WTC11 (cell line): ENCODE results near the gene HDX. TPM values are rescaled to one million over a fixed set of nuclear protein-coding genes. Genes with fewer than 3 reads are reported as not detected.

Experiments
- ATAC-seq: fragments of 200-7000 bp; cut with Tn5 transposase; 2 replicates; pipeline ENCODE4 v1.10.0; 2021; ENCODE audit warnings: mild to moderate bottlenecking, moderate library complexity
- CTCF ChIA-PET: fragments of 300-600 bp; sonication (Branson Sonifier 250); formaldehyde crosslinking; loops from one replicate; lab custom pipeline; 2021; ENCODE audit warnings: antibody characterized with exemption; lab: Charles Lee
- POLR2A ChIA-PET: fragments of 350-600 bp; sonication (Branson Sonifier 250); formaldehyde crosslinking; loops from one replicate; lab custom pipeline; 2021; ENCODE audit warnings: antibody characterized with exemption; lab: Charles Lee
- DNase-seq: peaks from one replicate; pipeline ENCODE4 v3.0.0; 2021; ENCODE audit warnings: low spot score
- H3K27ac Mint-ChIP-seq: 2 replicates; pipeline ENCODE4 v1.8.0; 2021; ENCODE audit warnings: mixed read lengths
- H3K27me3 Mint-ChIP-seq: 2 replicates; pipeline ENCODE4 v1.8.0; 2021; ENCODE audit warnings: low read depth, mild to moderate bottlenecking, moderate library complexity, mixed read lengths
- H3K36me3 Mint-ChIP-seq: 2 replicates; pipeline ENCODE4 v1.8.0; 2021; ENCODE audit warnings: mixed read lengths
- H3K4me1 Mint-ChIP-seq: 2 replicates; pipeline ENCODE4 v1.8.0; 2022; ENCODE audit warnings: mixed read lengths
- H3K4me3 Mint-ChIP-seq: 2 replicates; pipeline ENCODE4 v1.8.0; 2021; ENCODE audit warnings: mild to moderate bottlenecking, moderate library complexity, mixed read lengths
- H3K9me3 Mint-ChIP-seq: 2 replicates; pipeline ENCODE4 v1.8.0; 2021; ENCODE audit warnings: mixed read lengths
- AFF4 ChIP-seq: sonication (generic); formaldehyde crosslinking; IDR thresholded peaks from 2 replicates; pipeline ENCODE4 v1.8.1; 2023; ENCODE audit warnings: mild to moderate bottlenecking, missing genetic modification reagents, borderline replicate concordance
- AR ChIP-seq: fragments of 250-450 bp; sonication (Bioruptor Pico); IDR thresholded peaks from 2 replicates; pipeline ENCODE4 v1.9.0; 2021; ENCODE audit warnings: mild to moderate bottlenecking
- ETV6 ChIP-seq: sonication (generic); formaldehyde crosslinking; IDR thresholded peaks from 2 replicates; pipeline ENCODE4 v1.8.1; 2022; ENCODE audit warnings: mild to moderate bottlenecking, missing genetic modification reagents
- FOXJ3 ChIP-seq: sonication (generic); formaldehyde crosslinking; IDR thresholded peaks from 2 replicates; pipeline ENCODE4 v1.9.0; 2021; ENCODE audit warnings: missing genetic modification reagents, mild to moderate bottlenecking, borderline replicate concordance
- GRHL2 ChIP-seq: fragments of 250-450 bp; sonication (Bioruptor Pico); IDR thresholded peaks from 2 replicates; pipeline ENCODE4 v1.8.0; 2022; ENCODE audit warnings: mild to moderate bottlenecking, moderate library complexity; ENCODE audit not compliant: insufficient replicate concordance, severe bottlenecking
- GTF2I ChIP-seq: fragments of 250-450 bp; sonication (Bioruptor Pico); conservative IDR thresholded peaks from 2 replicates; pipeline ENCODE4 v1.4.0; 2021; ENCODE audit warnings: mild to moderate bottlenecking
- HMGXB4 ChIP-seq: sonication (generic); formaldehyde crosslinking; IDR thresholded peaks from 2 replicates; pipeline ENCODE4 v1.8.1; 2023; ENCODE audit warnings: mild to moderate bottlenecking, moderate library complexity, missing genetic modification reagents
- MLX ChIP-seq: sonication (generic); formaldehyde crosslinking; IDR thresholded peaks from 2 replicates; pipeline ENCODE4 v1.8.1; 2023; ENCODE audit warnings: mild to moderate bottlenecking, missing genetic modification reagents, moderate library complexity
- MXD4 ChIP-seq: fragments of 250-450 bp; sonication (Bioruptor Pico); IDR thresholded peaks from 2 replicates; pipeline ENCODE4 v1.8.0; 2021; ENCODE audit warnings: mild to moderate bottlenecking, moderate library complexity, borderline replicate concordance
- MYBL2 ChIP-seq: sonication (generic); formaldehyde crosslinking; IDR thresholded peaks from 2 replicates; pipeline ENCODE4 v1.8.1; 2023; ENCODE audit warnings: mild to moderate bottlenecking, moderate library complexity, missing genetic modification reagents
- NR1H2 ChIP-seq: sonication (generic); formaldehyde crosslinking; IDR thresholded peaks from 2 replicates; pipeline ENCODE4 v1.9.0; 2021; ENCODE audit warnings: mild to moderate bottlenecking, moderate library complexity, missing genetic modification reagents
- RORB ChIP-seq: fragments of 250-450 bp; sonication (Bioruptor Pico); IDR thresholded peaks from 2 replicates; pipeline ENCODE4 v1.9.0; 2021; ENCODE audit warnings: mild to moderate bottlenecking
- SMAD3 ChIP-seq: sonication (generic); formaldehyde crosslinking; IDR thresholded peaks from 2 replicates; pipeline ENCODE4 v1.8.0; 2022; ENCODE audit warnings: missing genetic modification reagents, mild to moderate bottlenecking, borderline replicate concordance
- SMAD4 ChIP-seq: sonication (generic); formaldehyde crosslinking; IDR thresholded peaks from 2 replicates; pipeline ENCODE4 v1.8.0; 2022; ENCODE audit warnings: mild to moderate bottlenecking, missing genetic modification reagents
- TEAD1 ChIP-seq: sonication (generic); formaldehyde crosslinking; IDR thresholded peaks from 2 replicates; pipeline ENCODE4 v1.8.0; 2022; ENCODE audit warnings: mild to moderate bottlenecking, missing genetic modification reagents
- ZBTB43 ChIP-seq: sonication (generic); formaldehyde crosslinking; IDR thresholded peaks from 2 replicates; pipeline ENCODE4 v1.8.1; 2023; ENCODE audit warnings: mild to moderate bottlenecking, missing genetic modification reagents
- ZNF219 ChIP-seq: sonication (generic); formaldehyde crosslinking; IDR thresholded peaks from 2 replicates; pipeline ENCODE4 v1.8.0; 2023; ENCODE audit warnings: missing genetic modification reagents, mild to moderate bottlenecking, borderline replicate concordance
- ZNF396 ChIP-seq: fragments of 250-450 bp; sonication (Bioruptor Pico); IDR thresholded peaks from 2 replicates; pipeline ENCODE4 v1.8.0; 2021; ENCODE audit warnings: mild to moderate bottlenecking, moderate library complexity, borderline replicate concordance
- ZNF532 ChIP-seq: fragments of 250-450 bp; sonication (Bioruptor Pico); IDR thresholded peaks from 2 replicates; pipeline ENCODE4 v1.9.0; 2021; ENCODE audit warnings: mild to moderate bottlenecking, borderline replicate concordance
- total RNA-seq: library from RNA; stranded (reverse); gene quantifications from 3 replicates; pipeline ENCODE4 v1.2.3, GENCODE V29; 2021
- TF ChIP-seq, protein P1 (sequence below): sonication (generic); formaldehyde crosslinking; conservative IDR thresholded peaks from 2 replicates; pipeline ENCODE4 v1.8.1; 2022; ENCODE audit warnings: mild to moderate bottlenecking, missing genetic modification reagents
- TF ChIP-seq, protein P2 (sequence below): sonication (generic); formaldehyde crosslinking; IDR thresholded peaks from 2 replicates; pipeline ENCODE4 v1.8.0; 2023; ENCODE audit warnings: missing genetic modification reagents

The HDX gene
- total RNA-seq, 1 experiment from 2014 or later = 6.3 TPM

- H3K27me3 Mint-ChIP-seq = no peaks in the 10 kb centered on the region; the same call in 1 of the 2 replicates
- no peak for ATAC-seq
- no peak for DNase-seq
- H3K4me1 Mint-ChIP-seq = no peaks in the 10 kb centered on the region
- H3K36me3 Mint-ChIP-seq = no peaks in the 10 kb centered on the region
- H3K27ac Mint-ChIP-seq = no peak overlapping the region
- H3K9me3 Mint-ChIP-seq = no peaks in the 10 kb centered on the region
- ChIA-PET POLR2A (no interaction called here), CTCF (no interaction called here)
- H3K4me3 Mint-ChIP-seq = no peak overlapping the region
- TF ChIP-seq ZNF396 (no peak), MXD4 (no peak), MLX (no peak), FOXJ3 (no peak), GRHL2 (CRISPR knock-in tag) (no peak), NR1H2 (no peak), RORB (CRISPR knock-in tag) (no peak), HMGXB4 (no peak), ZBTB43 (no peak), SMAD3 (CRISPR knock-in tag) (no peak), AR (no peak), TEAD1 (CRISPR knock-in tag) (no peak), AFF4 (CRISPR knock-in tag) (no peak)
Observed at GRCh38 chrX:84475101-84475500, 27.2 kb downstream of the HDX start.

DNA sequence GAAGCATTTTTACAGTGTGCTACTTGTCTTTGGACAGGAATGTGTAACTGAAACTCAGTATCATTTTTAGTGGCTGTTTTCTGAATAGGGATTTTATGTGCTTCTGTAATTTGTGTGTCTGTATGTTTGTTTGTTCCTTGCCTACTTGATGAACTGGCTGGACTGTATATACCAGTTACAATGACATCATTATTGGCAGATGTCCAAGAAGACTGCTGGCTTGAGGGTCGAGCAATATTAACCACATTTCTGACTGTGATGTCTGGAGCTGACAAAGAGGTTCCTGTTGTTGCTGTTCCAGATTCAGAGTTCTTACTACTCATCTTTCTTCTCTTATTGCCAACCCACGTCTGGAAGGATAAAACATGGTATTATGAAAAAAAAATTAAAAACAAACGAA, 33.0 kb downstream of the HDX start:
- no peak for ATAC-seq
- DNase-seq = no peak
- Mint-ChIP-seq H3K4me3 (no peak overlapping the region), H3K27me3 (no peaks in the 10 kb centered on the region), H3K36me3 (peaks cover 23% of the 10 kb centered on the region), H3K27ac (no peak overlapping the region), H3K9me3 (peaks cover 9% of the 10 kb centered on the region), H3K4me1 (no peaks in the 10 kb centered on the region)
- CTCF ChIA-PET = no interaction called here
- POLR2A ChIA-PET = no interaction called here
- TF ChIP-seq, protein P1, sequence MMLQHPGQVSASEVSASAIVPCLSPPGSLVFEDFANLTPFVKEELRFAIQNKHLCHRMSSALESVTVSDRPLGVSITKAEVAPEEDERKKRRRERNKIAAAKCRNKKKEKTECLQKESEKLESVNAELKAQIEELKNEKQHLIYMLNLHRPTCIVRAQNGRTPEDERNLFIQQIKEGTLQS = no peak
- TF ChIP-seq MYBL2 (CRISPR knock-in tag) (no peak), ZNF532 (CRISPR knock-in tag) (no peak), ETV6 (CRISPR knock-in tag) (no peak), ZNF219 (no peak), SMAD3 (CRISPR knock-in tag) (no peak), GTF2I (CRISPR knock-in tag) (no peak), SMAD4 (CRISPR knock-in tag) (no peak)
- TF ChIP-seq, protein P2, sequence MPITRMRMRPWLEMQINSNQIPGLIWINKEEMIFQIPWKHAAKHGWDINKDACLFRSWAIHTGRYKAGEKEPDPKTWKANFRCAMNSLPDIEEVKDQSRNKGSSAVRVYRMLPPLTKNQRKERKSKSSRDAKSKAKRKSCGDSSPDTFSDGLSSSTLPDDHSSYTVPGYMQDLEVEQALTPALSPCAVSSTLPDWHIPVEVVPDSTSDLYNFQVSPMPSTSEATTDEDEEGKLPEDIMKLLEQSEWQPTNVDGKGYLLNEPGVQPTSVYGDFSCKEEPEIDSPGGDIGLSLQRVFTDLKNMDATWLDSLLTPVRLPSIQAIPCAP = no peak
